Erythroblast (primary cell): Measurements from ENCODE around the gene APOL2.

ENCODE experiments used
- GATA1 ChIP-seq: IDR thresholded peaks from 2 replicates; pipeline ENCODE4 v1.6.1; 2011; ENCODE audit warnings: low read depth, mild to moderate bottlenecking, control low read depth, low read length, moderate library complexity
- POLR2A ChIP-seq: IDR thresholded peaks from 2 replicates; pipeline ENCODE4 v1.6.1; 2011; ENCODE audit warnings: mild to moderate bottlenecking, low read length

GRCh38 chr22:36228944-36229343 lies 10.4 kb downstream of the APOL2 start:
- TF ChIP-seq POLR2A: no peak
- TF ChIP-seq GATA1: no peak
